A549 (cell line): ENCODE data around the gene ITGA1. TPM values are rescaled to one million over a fixed set of nuclear protein-coding genes. Genes with fewer than 3 reads are reported as not detected.

ENCODE experiments used
- ATAC-seq, 2 experiments: fragments of 200-7000 bp in 1 of 2; fragments of >200 bp in 1 of 2; cut with Nextera tagmentation in 1 of 2; cut with Tn5 transposase in 1 of 2; 3 replicates each; pipeline versions ENCODE4 v1.8.0 to v1.9.1; 2018 to 2020; ENCODE audit warnings: mild to moderate bottlenecking in 1 of 2, moderate library complexity in 1 of 2
- CTCF ChIA-PET: fragments of 300-600 bp; sonication (Branson Sonifier 250); formaldehyde crosslinking; extraction: SDS; loops from one replicate; lab custom pipeline; 2021; ENCODE audit warnings: antibody characterized with exemption, inconsistent platforms; lab: Yijun Ruan, JAX
- POLR2A ChIA-PET: fragments of 350-600 bp; formaldehyde crosslinking; extraction: SDS; loops from one replicate; lab custom pipeline; 2021; ENCODE audit warnings: antibody characterized with exemption, inconsistent platforms; lab: Yijun Ruan, JAX
- DNase-seq, 2 experiments: peaks; one replicate each; pipeline versions ENCODE4 v3.0.0 to v3.0.0-alpha.2; 2011 to 2016; ENCODE audit warnings: low read depth in 1 of 2, low spot score in 1 of 2
- FAIRE-seq: peaks from 2 replicates; lab custom pipeline; 2011; peaks lifted over from hg19 to GRCh38; lab: Jason Lieb, UNC
- H3K27ac ChIP-seq, 2 experiments: fragments of >200 bp; sonication (Bioruptor Twin); formaldehyde crosslinking; 3 replicates each; pipeline ENCODE4 v1.5.1; 2016 to 2017
- H3K4me1 ChIP-seq: fragments of >200 bp; sonication (Bioruptor Twin); formaldehyde crosslinking; 3 replicates; pipeline ENCODE4 v1.6.1; 2016
- H3K4me2 ChIP-seq: fragments of >200 bp; sonication (Bioruptor Twin); formaldehyde crosslinking; 3 replicates; pipeline ENCODE4 v1.6.1; 2016
- H3K4me3 ChIP-seq: fragments of >200 bp; sonication (Bioruptor Twin); formaldehyde crosslinking; 3 replicates; pipeline ENCODE4 v1.5.1; 2016
- H3K9me3 ChIP-seq: fragments of >200 bp; sonication (Bioruptor Twin); formaldehyde crosslinking; 3 replicates; pipeline ENCODE4 v1.6.1; 2016
- BCL3 ChIP-seq: fragments of >200 bp; sonication (Bioruptor Twin); formaldehyde crosslinking; IDR thresholded peaks from 3 replicates; pipeline ENCODE4 v1.6.1; 2016
- CBX2 ChIP-seq: fragments of 200-600 bp; sonication (generic); IDR thresholded peaks from 2 replicates; pipeline ENCODE4 v1.6.1; 2016; ENCODE audit warnings: low read depth, mild to moderate bottlenecking, borderline replicate concordance
- CHD2 ChIP-seq: fragments of 150-350 bp; IDR thresholded peaks from 2 replicates; pipeline ENCODE4 v1.6.1; 2014; ENCODE audit warnings: low read length; ENCODE audit not compliant: partially characterized antibody
- CHD4 ChIP-seq: fragments of 200-600 bp; sonication (generic); IDR thresholded peaks from 2 replicates; pipeline ENCODE4 v1.6.1; 2016; ENCODE audit warnings: antibody characterized with exemption, mild to moderate bottlenecking, borderline replicate concordance
- E2F6 ChIP-seq: IDR thresholded peaks from 2 replicates; pipeline ENCODE4 v1.6.1; 2012; ENCODE audit warnings: low read depth, borderline replicate concordance
- ELK1 ChIP-seq: fragments of 150-350 bp; IDR thresholded peaks from 2 replicates; pipeline ENCODE4 v1.6.1; 2014; ENCODE audit warnings: low read depth, mild to moderate bottlenecking, low read length
- FOSL2 ChIP-seq, 2 experiments: fragments of 450-650 bp in 1 of 2; fragments of >200 bp in 1 of 2; sonication (Bioruptor Twin) in 1 of 2; formaldehyde crosslinking; IDR thresholded peaks; 2 replicates each; pipeline versions ENCODE4 v1.5.0 to v1.6.1; 2016 to 2020; ENCODE audit warnings: mild to moderate bottlenecking in 1 of 2, moderate library complexity in 1 of 2
- HDAC2 ChIP-seq: fragments of 200-600 bp; sonication (generic); IDR thresholded peaks from 2 replicates; pipeline ENCODE4 v1.6.1; 2016
- KDM5A ChIP-seq: fragments of 200-600 bp; sonication (generic); IDR thresholded peaks from 2 replicates; pipeline ENCODE4 v1.6.1; 2016; ENCODE audit warnings: antibody characterized with exemption, mild to moderate bottlenecking
- MYC ChIP-seq: IDR thresholded peaks from 2 replicates; pipeline ENCODE4 v1.6.1; 2012; ENCODE audit warnings: mild to moderate bottlenecking, inconsistent platforms, low read length, improper control_type of control experiment, borderline replicate concordance
- NR3C1 ChIP-seq: fragments of >200 bp; sonication (Bioruptor Twin); formaldehyde crosslinking; IDR thresholded peaks from 3 replicates; pipeline ENCODE4 v1.6.1; 2017
- PHF8 ChIP-seq: fragments of 200-600 bp; sonication (generic); IDR thresholded peaks from 2 replicates; pipeline ENCODE4 v1.6.1; 2016; ENCODE audit warnings: low read depth, mild to moderate bottlenecking, antibody characterized with exemption, moderate library complexity, borderline replicate concordance
- POLR2A ChIP-seq: IDR thresholded peaks from 2 replicates; pipeline ENCODE4 v1.6.1; 2012; ENCODE audit warnings: mild to moderate bottlenecking, low read length
- POLR2AphosphoS2 ChIP-seq: conservative IDR thresholded peaks from 2 replicates; pipeline ENCODE4 v1.6.1; 2012; ENCODE audit warnings: low read length, improper control_type of control experiment, inconsistent platforms
- REST ChIP-seq: fragments of 200-600 bp; sonication (generic); IDR thresholded peaks from 2 replicates; pipeline ENCODE4 v1.6.1; 2016; ENCODE audit warnings: antibody characterized with exemption, mild to moderate bottlenecking, moderate library complexity
- SREBF2 ChIP-seq: fragments of 450-650 bp; IDR thresholded peaks from 2 replicates; pipeline ENCODE4 v1.6.1; 2014; ENCODE audit warnings: mild to moderate bottlenecking, moderate library complexity
- TP53 ChIP-seq: fragments of 250-450 bp; sonication (Bioruptor Pico); IDR thresholded peaks from 2 replicates; pipeline ENCODE4 v1.5.0; 2021; ENCODE audit warnings: mild to moderate bottlenecking, moderate library complexity
- ZC3H11A ChIP-seq: fragments of 450-650 bp; IDR thresholded peaks from 2 replicates; pipeline ENCODE4 v1.6.1; 2014; ENCODE audit warnings: antibody characterized with exemption, mild to moderate bottlenecking
- ZSCAN20 ChIP-seq: fragments of 250-450 bp; sonication (Bioruptor Pico); IDR thresholded peaks from 2 replicates; pipeline ENCODE4 v1.8.0; 2022; ENCODE audit warnings: mild to moderate bottlenecking, moderate library complexity
- WGBS: methylation state at CpG from one replicate; pipeline ENCODE4 v1.1.6; 2017; ENCODE audit errors: missing lambda C conversion rate; 5-methylcytosine and 5-hydroxymethylcytosine counted together
- polyA plus RNA-seq, 4 experiments: library from polyadenylated mRNA; depleted of rRNA in 3 of 4; stranded (reverse); fragments of >200 nt; fragmentation: RNase III in 1 of 4; extraction: RNeasy Plus Mini Kit Qiagen cat#74134 plus additional on column Dnase treatment in 1 of 4; gene quantifications; 2 replicates in 3 of 4; 3 replicates in 1 of 4; pipeline ENCODE4 v1.2.3, GENCODE V29; 2011 to 2017

The ITGA1 gene
- polyA plus RNA-seq, 2 of the 4 experiments (the other 2 are of a cell fraction) = 1.5 to 5.5 TPM

- TF ChIP-seq ELK1 = no peak
Observed at GRCh38 chr5:52821901-52822300, 34.2 kb downstream of the ITGA1 start (continued).

GRCh38 chr5:52822437-52822836 lies 34.7 kb downstream of the ITGA1 start:
- CTCF ChIA-PET = no interaction called here
- DNase-seq = no peak
- TF ChIP-seq POLR2AphosphoS2 (no peak), TP53 (CRISPR knock-in tag) (no peak), MYC (no peak), CBX2 (no peak), E2F6 (no peak), POLR2A (no peak), REST (no peak), ZC3H11A (no peak), CHD4 (no peak), SREBF2 (no peak), HDAC2 (no peak), PHF8 (no peak), FOSL2 (IDR thresholded peaks at IDR 0.05) (no peak), FOSL2 (CRISPR knock-in tag; IDR thresholded peaks at IDR 0.05) (no peak), BCL3 (no peak), ZSCAN20 (no peak), NR3C1 (no peak)
- TF ChIP-seq, all 56 proteins: peak for 0
- ATAC-seq (no peak), FAIRE-seq (no peak)
- no peak overlapping the region for H3K4me2 ChIP-seq
- POLR2A ChIA-PET = no interaction called here
- no peak overlapping the region for H3K27ac ChIP-seq
- no peak overlapping the region for H3K4me3 ChIP-seq
- 91% methylated on average over 6 of the region's 6 CpGs for WGBS
- H3K9me3 ChIP-seq = no peaks in the 10 kb centered on the region
- H3K4me1 ChIP-seq = no peaks in the 10 kb centered on the region

- Histone ChIP-seq H3K4me1 (no peaks in the 10 kb centered on the region), H3K4me3 (no peak overlapping the region)
- WGBS = 98% methylated on average over 1 of the region's 1 CpG
- DNase-seq (no peak), ATAC-seq (no peak), FAIRE-seq (no peak)
- CTCF ChIA-PET = no interaction called here
- TF ChIP-seq MYC = no peak
- TF ChIP-seq ELK1 = no peak
- no peak for TF ChIP-seq E2F6
- TF ChIP-seq KDM5A = no peak
- no peak for TF ChIP-seq ZSCAN20
- no peak for TF ChIP-seq CHD4
- TF ChIP-seq PHF8 = no peak
- TF ChIP-seq CHD2 = no peak
- TF ChIP-seq, all 56 proteins: peak for 0
- POLR2A ChIA-PET = no interaction called here
- no peaks in the 10 kb centered on the region for H3K9me3 ChIP-seq
- no peak overlapping the region for H3K27ac ChIP-seq
- no peak overlapping the region for H3K4me2 ChIP-seq
Observed at GRCh38 chr5:52824827-52825226, 37.1 kb downstream of the ITGA1 start.
